D721Med (cell line): ENCODE measurements around the gene VSTM4.

ENCODE experiments used
- DNase-seq: peaks from one replicate; pipeline ENCODE4 v3.0.0; 2011; ENCODE audit warnings: low spot score; ENCODE audit not compliant: insufficient read length
- FAIRE-seq: peaks from 2 replicates; lab custom pipeline; 2011; peaks lifted over from hg19 to GRCh38; lab: Jason Lieb, UNC
- TF ChIP-seq, protein P1 (sequence below): IDR thresholded peaks from 2 replicates; pipeline ENCODE4 v1.5.1; 2012; ENCODE audit warnings: mild to moderate bottlenecking, control low read depth; ENCODE audit not compliant: insufficient read depth; ENCODE audit errors: missing control alignments

VSTM4 gene

DNA sequence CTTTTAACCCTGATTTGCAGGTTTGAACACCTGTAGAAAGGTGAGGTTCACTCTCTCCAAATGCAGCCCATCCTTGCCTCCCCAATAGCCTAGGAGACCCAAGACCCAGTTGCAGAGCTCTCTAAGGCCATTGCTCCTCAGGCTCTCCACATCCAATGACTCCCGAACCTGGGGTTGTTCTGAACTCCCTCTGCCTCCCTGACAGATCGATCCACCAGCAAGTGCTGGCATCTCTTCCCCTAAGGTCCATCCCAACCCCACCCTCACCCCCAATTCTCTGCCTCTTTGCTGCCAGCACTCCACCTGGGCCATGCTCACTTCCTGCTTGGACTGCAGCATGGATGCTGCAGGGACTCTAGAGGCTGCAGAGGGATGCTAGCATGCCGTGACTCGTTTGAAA, 37.8 kb upstream of the VSTM4 start:
- DNase-seq (no peak), FAIRE-seq (no peak)
- TF ChIP-seq, protein P1, sequence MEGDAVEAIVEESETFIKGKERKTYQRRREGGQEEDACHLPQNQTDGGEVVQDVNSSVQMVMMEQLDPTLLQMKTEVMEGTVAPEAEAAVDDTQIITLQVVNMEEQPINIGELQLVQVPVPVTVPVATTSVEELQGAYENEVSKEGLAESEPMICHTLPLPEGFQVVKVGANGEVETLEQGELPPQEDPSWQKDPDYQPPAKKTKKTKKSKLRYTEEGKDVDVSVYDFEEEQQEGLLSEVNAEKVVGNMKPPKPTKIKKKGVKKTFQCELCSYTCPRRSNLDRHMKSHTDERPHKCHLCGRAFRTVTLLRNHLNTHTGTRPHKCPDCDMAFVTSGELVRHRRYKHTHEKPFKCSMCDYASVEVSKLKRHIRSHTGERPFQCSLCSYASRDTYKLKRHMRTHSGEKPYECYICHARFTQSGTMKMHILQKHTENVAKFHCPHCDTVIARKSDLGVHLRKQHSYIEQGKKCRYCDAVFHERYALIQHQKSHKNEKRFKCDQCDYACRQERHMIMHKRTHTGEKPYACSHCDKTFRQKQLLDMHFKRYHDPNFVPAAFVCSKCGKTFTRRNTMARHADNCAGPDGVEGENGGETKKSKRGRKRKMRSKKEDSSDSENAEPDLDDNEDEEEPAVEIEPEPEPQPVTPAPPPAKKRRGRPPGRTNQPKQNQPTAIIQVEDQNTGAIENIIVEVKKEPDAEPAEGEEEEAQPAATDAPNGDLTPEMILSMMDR, result no peak

- no peak for FAIRE-seq
- TF ChIP-seq, protein P1, result no peak
- DNase-seq, result no peak
Measured at GRCh38 chr10:49152663-49153062, 37.3 kb upstream of the VSTM4 start.

- TF ChIP-seq, protein P1, result no peak
- FAIRE-seq (no peak), DNase-seq (no peak)
Measured at GRCh38 chr10:49152037-49152436, 36.7 kb upstream of the VSTM4 start.

DNA sequence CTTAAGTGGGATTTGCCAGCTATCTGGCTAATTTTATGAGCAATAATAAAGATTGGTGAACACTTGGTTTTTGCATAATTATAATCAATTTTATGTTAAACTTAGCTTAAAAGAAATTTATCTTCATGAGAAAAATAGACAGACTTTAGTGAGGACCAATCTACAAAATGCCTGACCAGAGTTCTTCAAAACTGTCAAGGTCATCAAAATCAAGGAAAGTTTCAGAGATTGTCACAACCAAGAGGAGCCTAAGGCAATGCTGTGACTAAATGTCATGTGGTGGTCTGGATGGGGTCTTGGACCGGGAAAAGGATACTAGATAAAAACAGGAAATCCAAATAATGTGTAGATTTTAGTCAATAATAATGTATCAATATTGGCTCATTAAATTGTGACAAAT, 36.2 kb upstream of the VSTM4 start:
- no peak for FAIRE-seq
- TF ChIP-seq, protein P1, result no peak
- no peak for DNase-seq

- FAIRE-seq (no peak), DNase-seq (no peak)
- TF ChIP-seq, protein P1, result no peak
Measured at GRCh38 chr10:49151025-49151445, 35.7 kb upstream of the VSTM4 start.

DNA sequence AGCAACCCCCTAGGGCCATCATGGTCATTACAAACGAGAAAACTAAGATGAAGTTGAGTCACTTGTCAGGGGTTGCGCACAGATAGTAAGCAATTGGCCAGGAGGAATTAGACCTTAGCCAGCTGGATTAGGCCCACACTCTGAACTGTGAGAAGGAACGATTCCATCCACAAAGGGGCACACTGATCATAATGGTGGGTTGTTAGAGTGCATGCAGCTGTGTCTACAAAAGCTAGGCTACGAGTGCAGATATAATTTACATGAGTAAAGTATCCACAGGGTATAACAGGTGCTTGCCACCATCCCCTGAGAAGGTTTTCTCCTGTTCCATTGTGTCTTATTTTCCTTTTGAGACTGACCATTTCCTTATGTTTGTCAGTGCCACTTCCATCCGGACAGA, 35.1 kb upstream of the VSTM4 start:
- no peak for DNase-seq
- TF ChIP-seq, protein P1, result no peak
- FAIRE-seq, result no peak

DNA sequence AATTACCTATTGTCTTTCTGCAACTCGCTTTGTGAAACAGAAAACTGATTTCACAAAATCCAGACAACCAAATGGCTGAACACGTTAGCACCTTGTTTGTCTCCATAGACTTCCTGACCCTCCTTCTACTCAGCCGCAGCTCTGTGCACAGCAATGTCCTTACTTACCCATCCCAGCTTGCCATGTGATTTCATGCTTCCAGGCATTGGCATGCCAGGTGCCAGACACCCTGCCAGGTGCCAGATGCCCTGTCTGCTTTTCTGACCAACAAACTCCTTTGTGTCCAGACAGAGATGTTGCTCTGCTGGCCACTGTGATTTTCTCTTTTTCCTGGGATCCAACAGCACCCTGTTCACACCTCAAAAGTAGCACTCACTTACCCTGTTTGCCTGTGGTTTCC, 34.6 kb upstream of the VSTM4 start:
- no peak for FAIRE-seq
- TF ChIP-seq, protein P1, result no peak
- DNase-seq, result no peak
